HEK293 (cell line): ENCODE measurements around the gene RGS12.
A peak's percentile ranks its signal among the peaks of the same experiment; 100 is the strongest.

ENCODE experiments used
- CTCF ChIA-PET: fragments of 350-600 bp; formaldehyde crosslinking; extraction: SDS; loops from one replicate; lab custom pipeline; 2021; ENCODE audit warnings: antibody characterized with exemption; lab: Yijun Ruan, JAX
- POLR2A ChIA-PET: fragments of 300-600 bp; formaldehyde crosslinking; extraction: SDS; loops from one replicate; lab custom pipeline; 2020; ENCODE audit warnings: antibody characterized with exemption, inconsistent platforms; lab: Yijun Ruan, JAX
- H3K27ac ChIP-seq: fragments of 200-500 bp; sonication (Bioruptor generic); 2 replicates; pipeline ENCODE4 v1.5.1; 2014; ENCODE audit warnings: low read depth, low read length, control low read depth, inconsistent platforms; ENCODE audit errors: extremely low read depth
- H3K36me3 ChIP-seq, 2 experiments: fragments of 200-500 bp in 1 of 2; sonication (Bioruptor generic) in 1 of 2; 1 replicate in 1 of 2; 2 replicates in 1 of 2; pipeline ENCODE4 v1.5.1; 2014 to 2017; ENCODE audit warnings: inconsistent platforms in 2 of 2, low read length in 2 of 2; ENCODE audit not compliant: control insufficient read depth in 2 of 2, insufficient read depth in 1 of 2
- H3K4me1 ChIP-seq: fragments of 200-500 bp; sonication (Bioruptor generic); 2 replicates; pipeline ENCODE4 v1.5.1; 2014; ENCODE audit warnings: mild to moderate bottlenecking, low read length, inconsistent platforms; ENCODE audit not compliant: control insufficient read depth, insufficient read depth
- H3K4me3 ChIP-seq: 2 replicates; pipeline ENCODE4 v1.5.1; 2011; ENCODE audit warnings: low read depth, mild to moderate bottlenecking, control low read depth, low read length, moderate library complexity
- H3K9me3 ChIP-seq: fragments of 200-500 bp; sonication (Bioruptor generic); 2 replicates; pipeline ENCODE4 v1.5.1; 2014; ENCODE audit warnings: low read depth, low read length, inconsistent platforms; ENCODE audit not compliant: control insufficient read depth, insufficient read depth
- BCL11A ChIP-seq: fragments of 450-650 bp; formaldehyde crosslinking; IDR thresholded peaks from 2 replicates; pipeline ENCODE4 v1.5.1; 2016; ENCODE audit warnings: low read depth, missing biosample characterization, missing genetic modification characterization
- BCL11B ChIP-seq: fragments of 450-650 bp; formaldehyde crosslinking; IDR thresholded peaks from 2 replicates; pipeline ENCODE4 v1.5.1; 2016; ENCODE audit warnings: low read depth, missing biosample characterization, missing genetic modification characterization
- ELK4 ChIP-seq: IDR thresholded peaks from 2 replicates; pipeline ENCODE4 v1.6.1; 2011; ENCODE audit warnings: mild to moderate bottlenecking, low read depth, low read length, borderline replicate concordance
- KLF16 ChIP-seq: fragments of 450-650 bp; formaldehyde crosslinking; IDR thresholded peaks from 2 replicates; pipeline ENCODE4 v1.5.1; 2017; ENCODE audit warnings: missing biosample characterization, missing genetic modification characterization
- MZF1 ChIP-seq: fragments of 450-650 bp; formaldehyde crosslinking; IDR thresholded peaks from 2 replicates; pipeline ENCODE4 v1.5.1; 2017; ENCODE audit warnings: missing biosample characterization, missing genetic modification characterization, borderline replicate concordance
- RBAK ChIP-seq: fragments of 450-650 bp; formaldehyde crosslinking; IDR thresholded peaks from 2 replicates; pipeline ENCODE4 v1.5.1; 2016; ENCODE audit warnings: missing biosample characterization, missing genetic modification characterization
- SALL2 ChIP-seq: fragments of 450-650 bp; formaldehyde crosslinking; IDR thresholded peaks from 2 replicates; pipeline ENCODE4 v1.5.0; 2017; ENCODE audit warnings: missing biosample characterization, mild to moderate bottlenecking, missing genetic modification characterization, borderline replicate concordance
- ZBTB44 ChIP-seq: fragments of 450-650 bp; IDR thresholded peaks from 2 replicates; pipeline ENCODE4 v1.5.1; 2018; ENCODE audit warnings: missing biosample characterization, mild to moderate bottlenecking, missing genetic modification characterization
- ZBTB7A ChIP-seq: fragments of 450-650 bp; formaldehyde crosslinking; IDR thresholded peaks from 2 replicates; pipeline ENCODE4 v1.5.1; 2016; ENCODE audit warnings: low read depth, missing biosample characterization, missing genetic modification characterization
- ZBTB8A ChIP-seq: fragments of 450-650 bp; formaldehyde crosslinking; IDR thresholded peaks from 2 replicates; pipeline ENCODE4 v1.5.1; 2016; ENCODE audit warnings: missing biosample characterization, missing genetic modification characterization
- ZNF138 ChIP-seq: fragments of 450-650 bp; formaldehyde crosslinking; IDR thresholded peaks from 2 replicates; pipeline ENCODE4 v1.5.1; 2016; ENCODE audit warnings: missing biosample characterization, missing genetic modification characterization, borderline replicate concordance
- ZNF214 ChIP-seq: fragments of 450-650 bp; formaldehyde crosslinking; IDR thresholded peaks from 2 replicates; pipeline ENCODE4 v1.5.1; 2017; ENCODE audit warnings: missing biosample characterization, mild to moderate bottlenecking, missing genetic modification characterization, borderline replicate concordance
- ZNF223 ChIP-seq: fragments of 450-650 bp; formaldehyde crosslinking; IDR thresholded peaks from 2 replicates; pipeline ENCODE4 v1.5.1; 2016; ENCODE audit warnings: missing biosample characterization, missing genetic modification characterization
- ZNF24 ChIP-seq: fragments of 450-650 bp; formaldehyde crosslinking; IDR thresholded peaks from 2 replicates; pipeline ENCODE4 v1.5.1; 2016; ENCODE audit warnings: missing biosample characterization, missing genetic modification characterization
- ZNF350 ChIP-seq: fragments of 450-650 bp; formaldehyde crosslinking; IDR thresholded peaks from 2 replicates; pipeline ENCODE4 v1.5.0; 2017; ENCODE audit warnings: missing biosample characterization, mild to moderate bottlenecking, missing genetic modification characterization
- ZNF391 ChIP-seq: fragments of 450-650 bp; formaldehyde crosslinking; IDR thresholded peaks from 2 replicates; pipeline ENCODE4 v1.5.1; 2016; ENCODE audit warnings: low read depth, missing biosample characterization, missing genetic modification characterization, borderline replicate concordance
- ZNF423 ChIP-seq: fragments of 450-650 bp; formaldehyde crosslinking; IDR thresholded peaks from 2 replicates; pipeline ENCODE4 v1.5.1; 2016; ENCODE audit warnings: missing biosample characterization, missing genetic modification characterization
- ZNF426 ChIP-seq: fragments of 450-650 bp; formaldehyde crosslinking; IDR thresholded peaks from 2 replicates; pipeline ENCODE4 v1.5.1; 2017; ENCODE audit warnings: missing biosample characterization, missing genetic modification characterization, mild to moderate bottlenecking, inconsistent platforms, moderate library complexity
- ZNF585B ChIP-seq: fragments of 450-650 bp; formaldehyde crosslinking; IDR thresholded peaks from 2 replicates; pipeline ENCODE4 v1.5.1; 2016; ENCODE audit warnings: missing biosample characterization, missing genetic modification characterization
- ZNF664 ChIP-seq: fragments of 450-650 bp; formaldehyde crosslinking; IDR thresholded peaks from 2 replicates; pipeline ENCODE4 v1.5.1; 2016; ENCODE audit warnings: missing biosample characterization, missing genetic modification characterization
- ZNF677 ChIP-seq: fragments of 450-650 bp; IDR thresholded peaks from 2 replicates; pipeline ENCODE4 v1.5.0; 2018; ENCODE audit warnings: missing biosample characterization, mild to moderate bottlenecking, missing genetic modification characterization, moderate library complexity
- ZNF768 ChIP-seq: fragments of 450-650 bp; formaldehyde crosslinking; IDR thresholded peaks from 2 replicates; pipeline ENCODE4 v1.5.1; 2018; ENCODE audit warnings: missing biosample characterization, mild to moderate bottlenecking, missing genetic modification characterization
- ZSCAN30 ChIP-seq: fragments of 450-650 bp; IDR thresholded peaks from 2 replicates; pipeline ENCODE4 v1.5.1; 2018; ENCODE audit warnings: missing biosample characterization, mild to moderate bottlenecking, missing genetic modification characterization, moderate library complexity
- TF ChIP-seq, protein P1 (sequence below): fragments of 450-650 bp; formaldehyde crosslinking; IDR thresholded peaks from 2 replicates; pipeline ENCODE4 v1.5.1; 2017; ENCODE audit warnings: missing biosample characterization, missing genetic modification characterization
- TF ChIP-seq, protein P2 (sequence below): fragments of 450-650 bp; IDR thresholded peaks from 2 replicates; pipeline ENCODE4 v1.5.1; 2018; ENCODE audit warnings: missing biosample characterization, missing genetic modification characterization

RGS12 gene

DNA sequence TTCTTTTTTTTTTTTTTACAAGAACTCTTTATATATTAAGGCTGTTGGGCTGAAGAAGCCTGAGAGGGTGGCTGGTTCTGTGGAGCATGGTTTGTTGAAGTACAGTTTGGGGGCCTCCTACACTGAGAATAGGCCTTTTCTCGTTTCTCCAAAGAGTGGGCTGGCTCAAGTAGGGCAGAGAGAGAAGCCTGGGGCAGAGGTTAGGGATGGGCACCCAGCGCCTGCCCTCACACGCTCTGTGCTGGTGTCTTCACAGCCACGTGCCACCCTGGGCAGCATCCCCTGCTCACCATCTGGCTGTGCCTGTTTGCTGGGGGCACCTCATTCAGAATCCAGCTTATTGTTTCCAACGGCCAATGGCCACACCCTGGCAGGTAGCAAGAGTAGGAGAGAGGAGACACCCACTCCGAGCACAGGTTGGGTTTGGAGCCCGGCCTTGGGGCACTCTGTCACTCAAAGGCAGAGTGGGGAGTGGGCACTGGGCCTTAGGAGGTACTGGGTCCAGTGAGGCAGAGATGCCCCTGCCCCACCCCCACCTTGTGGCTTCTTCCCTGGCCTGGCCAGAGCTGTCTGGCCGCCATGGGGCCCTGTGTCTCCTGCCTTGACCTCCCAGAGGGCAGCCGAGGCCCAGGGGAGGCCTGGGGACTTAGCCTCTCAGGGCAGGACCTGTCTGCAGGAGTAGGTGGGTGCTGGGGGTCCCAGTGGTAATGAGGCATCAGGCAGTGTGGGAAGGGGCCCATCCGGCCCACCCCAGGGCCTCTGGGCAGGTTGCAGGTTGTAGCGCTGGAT, 40.9 kb upstream of the RGS12 start:
- ChIA-PET POLR2A (no interaction called here), CTCF (no interaction called here)
- Histone ChIP-seq H3K9me3 (no peaks in the 10 kb centered on the region), H3K4me1 (no peaks in the 10 kb centered on the region), H3K4me3 (no peak overlapping the region), H3K36me3 (no peaks in the 10 kb centered on the region), H3K27ac (no peak overlapping the region)
- TF ChIP-seq ZNF24 (tag by site-specific recombination) (no peak), ZBTB7A (tag by site-specific recombination) (no peak), ZNF423 (tag by site-specific recombination) (no peak), ZNF214 (tag by site-specific recombination) (no peak), ZNF426 (no peak), RBAK (tag by site-specific recombination) (no peak), ZNF223 (tag by site-specific recombination) (no peak), ZNF677 (no peak), ZSCAN30 (tag by site-specific recombination) (no peak), KLF16 (tag by site-specific recombination) (no peak), BCL11B (no peak), ZNF391 (no peak), ZBTB44 (tag by site-specific recombination) (no peak), ZNF664 (tag by site-specific recombination) (no peak)
- TF ChIP-seq, protein P1, sequence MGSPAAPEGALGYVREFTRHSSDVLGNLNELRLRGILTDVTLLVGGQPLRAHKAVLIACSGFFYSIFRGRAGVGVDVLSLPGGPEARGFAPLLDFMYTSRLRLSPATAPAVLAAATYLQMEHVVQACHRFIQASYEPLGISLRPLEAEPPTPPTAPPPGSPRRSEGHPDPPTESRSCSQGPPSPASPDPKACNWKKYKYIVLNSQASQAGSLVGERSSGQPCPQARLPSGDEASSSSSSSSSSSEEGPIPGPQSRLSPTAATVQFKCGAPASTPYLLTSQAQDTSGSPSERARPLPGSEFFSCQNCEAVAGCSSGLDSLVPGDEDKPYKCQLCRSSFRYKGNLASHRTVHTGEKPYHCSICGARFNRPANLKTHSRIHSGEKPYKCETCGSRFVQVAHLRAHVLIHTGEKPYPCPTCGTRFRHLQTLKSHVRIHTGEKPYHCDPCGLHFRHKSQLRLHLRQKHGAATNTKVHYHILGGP, result no peak

GRCh38 chr4:3252480-3252828, 40.4 kb upstream of the RGS12 start:
- Histone ChIP-seq H3K4me1 (no peaks in the 10 kb centered on the region), H3K36me3 (no peaks in the 10 kb centered on the region), H3K27ac (no peak overlapping the region), H3K4me3 (no peak overlapping the region), H3K9me3 (no peaks in the 10 kb centered on the region)
- 0 out of 2 replicates have a peak, but pooled peaks have one; percentile 26 for TF ChIP-seq ZNF768
- TF ChIP-seq ELK4, result no peak
- CTCF ChIA-PET, result no interaction called here
- POLR2A ChIA-PET, result no interaction called here

- POLR2A ChIA-PET, result no interaction called here
- H3K27ac ChIP-seq, result no peak overlapping the region
- CTCF ChIA-PET, result no interaction called here
- TF ChIP-seq BCL11A (tag by site-specific recombination), result no peak
- TF ChIP-seq SALL2 (tag by site-specific recombination), result no peak
- TF ChIP-seq ZNF138 (tag by site-specific recombination), result no peak
- no peak for TF ChIP-seq ZNF585B
- no peak for TF ChIP-seq ZBTB8A (tag by site-specific recombination)
- TF ChIP-seq ELK4, result no peak
- no peak for TF ChIP-seq ZNF350 (tag by site-specific recombination)
- TF ChIP-seq MZF1 (tag by site-specific recombination), result no peak
- TF ChIP-seq, protein P2, sequence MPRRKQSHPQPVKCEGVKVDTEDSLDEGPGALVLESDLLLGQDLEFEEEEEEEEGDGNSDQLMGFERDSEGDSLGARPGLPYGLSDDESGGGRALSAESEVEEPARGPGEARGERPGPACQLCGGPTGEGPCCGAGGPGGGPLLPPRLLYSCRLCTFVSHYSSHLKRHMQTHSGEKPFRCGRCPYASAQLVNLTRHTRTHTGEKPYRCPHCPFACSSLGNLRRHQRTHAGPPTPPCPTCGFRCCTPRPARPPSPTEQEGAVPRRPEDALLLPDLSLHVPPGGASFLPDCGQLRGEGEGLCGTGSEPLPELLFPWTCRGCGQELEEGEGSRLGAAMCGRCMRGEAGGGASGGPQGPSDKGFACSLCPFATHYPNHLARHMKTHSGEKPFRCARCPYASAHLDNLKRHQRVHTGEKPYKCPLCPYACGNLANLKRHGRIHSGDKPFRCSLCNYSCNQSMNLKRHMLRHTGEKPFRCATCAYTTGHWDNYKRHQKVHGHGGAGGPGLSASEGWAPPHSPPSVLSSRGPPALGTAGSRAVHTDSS, result no peak
Measured at GRCh38 chr4:3252831-3253641, 39.8 kb upstream of the RGS12 start.

More at GRCh38 chr4:3252831-3253641, 39.8 kb upstream of the RGS12 start:
- Histone ChIP-seq H3K4me3 (no peak overlapping the region), H3K9me3 (no peaks in the 10 kb centered on the region), H3K4me1 (no peaks in the 10 kb centered on the region), H3K36me3 (no peaks in the 10 kb centered on the region)
